ENCODE results near the gene NFATC2.
"Not testable (repeated sequence)": the region's sequence is repeated elsewhere in the genome, so short reads cannot be mapped to it uniquely, and the experiment has no call there.

NFATC2 gene

GRCh38 chr20:51467956-51468626, 74.4 kb downstream of the NFATC2 start:
- TF ChIP-seq POLR2A (IDR thresholded peaks at IDR 0.05; ENCODE audit: low read length): no peak
- no peak for TF ChIP-seq GATA1 (IDR thresholded peaks at IDR 0.05; ENCODE audit: low read depth, low read length)
- no peak for DNase-seq

- DNase-seq: no peak
- no peak for TF ChIP-seq POLR2A (IDR thresholded peaks at IDR 0.05; ENCODE audit: low read length)
- no peak for TF ChIP-seq GATA1 (IDR thresholded peaks at IDR 0.05; ENCODE audit: low read depth, low read length)
Observed at GRCh38 chr20:51463998-51464397, 78.5 kb downstream of the NFATC2 start.

GRCh38 chr20:51463560-51463959, 79.0 kb downstream of the NFATC2 start:
- TF ChIP-seq POLR2A (IDR thresholded peaks at IDR 0.05; ENCODE audit: low read length) (no peak), GATA1 (IDR thresholded peaks at IDR 0.05; ENCODE audit: low read depth, low read length) (no peak)
- DNase-seq: no peak

- TF ChIP-seq POLR2A (IDR thresholded peaks at IDR 0.05; ENCODE audit: low read length): no peak
- TF ChIP-seq GATA1 (IDR thresholded peaks at IDR 0.05; ENCODE audit: low read depth, low read length): no peak
- DNase-seq: peak in 1 of 2 experiments; percentile 29
Observed at GRCh38 chr20:51462566-51463276, 79.8 kb downstream of the NFATC2 start.

- not testable (repeated sequence) for DNase-seq
Observed at GRCh38 chr20:51461846-51462245, 80.7 kb downstream of the NFATC2 start.

- TF ChIP-seq GATA1 (IDR thresholded peaks at IDR 0.05; ENCODE audit: low read depth, low read length) (no peak), POLR2A (IDR thresholded peaks at IDR 0.05; ENCODE audit: low read length) (no peak)
- no peak for DNase-seq
Observed at GRCh38 chr20:51461306-51461705, 81.2 kb downstream of the NFATC2 start.

- no peak for TF ChIP-seq GATA1 (IDR thresholded peaks at IDR 0.05; ENCODE audit: low read depth, low read length)
- no peak for TF ChIP-seq POLR2A (IDR thresholded peaks at IDR 0.05; ENCODE audit: low read length)
- no peak for DNase-seq
Observed at GRCh38 chr20:51460569-51461265, 81.8 kb downstream of the NFATC2 start.

GRCh38 chr20:51460163-51460562, 82.4 kb downstream of the NFATC2 start:
- no peak for DNase-seq
- TF ChIP-seq GATA1 (IDR thresholded peaks at IDR 0.05; ENCODE audit: low read depth, low read length) (no peak), POLR2A (IDR thresholded peaks at IDR 0.05; ENCODE audit: low read length) (no peak)

GRCh38 chr20:51458751-51459439, 83.6 kb downstream of the NFATC2 start:
- no peak for DNase-seq
- TF ChIP-seq POLR2A (IDR thresholded peaks at IDR 0.05; ENCODE audit: low read length) (no peak), GATA1 (IDR thresholded peaks at IDR 0.05; ENCODE audit: low read depth, low read length) (no peak)

GRCh38 chr20:51457533-51457932, 85.0 kb downstream of the NFATC2 start:
- TF ChIP-seq POLR2A (IDR thresholded peaks at IDR 0.05; ENCODE audit: low read length) (no peak), GATA1 (IDR thresholded peaks at IDR 0.05; ENCODE audit: low read depth, low read length) (no peak)
- DNase-seq: no peak

- peak; percentile 65 to 87 for DNase-seq
- TF ChIP-seq POLR2A (IDR thresholded peaks at IDR 0.05; ENCODE audit: low read length): no peak
- no peak for TF ChIP-seq GATA1 (IDR thresholded peaks at IDR 0.05; ENCODE audit: low read depth, low read length)
Observed at GRCh38 chr20:51456511-51457509, 85.7 kb downstream of the NFATC2 start.

GRCh38 chr20:51454250-51454865, 88.2 kb downstream of the NFATC2 start:
- no peak for DNase-seq

More at GRCh38 chr20:51454250-51454865, 88.2 kb downstream of the NFATC2 start:
- no peak for TF ChIP-seq POLR2A (IDR thresholded peaks at IDR 0.05; ENCODE audit: low read length)
- no peak for TF ChIP-seq GATA1 (IDR thresholded peaks at IDR 0.05; ENCODE audit: low read depth, low read length)
